GM20000 (cell line): ENCODE data around the gene PARVG.

Experiments
- DNase-seq: peaks from one replicate; pipeline ENCODE4 v3.0.0; 2012; ENCODE audit warnings: low spot score
- CTCF ChIP-seq: IDR thresholded peaks from 2 replicates; pipeline ENCODE4 v1.5.1; 2012; ENCODE audit warnings: mild to moderate bottlenecking, control low read depth; ENCODE audit errors: extremely low read depth, missing control alignments

PARVG gene

GRCh38 chr22:44209343-44209742, 28.6 kb downstream of the PARVG start:
- TF ChIP-seq CTCF = no peak
- DNase-seq = no peak

GRCh38 chr22:44210722-44211121, 30.0 kb downstream of the PARVG start:
- TF ChIP-seq CTCF = no peak
- DNase-seq = no peak

- TF ChIP-seq CTCF = no peak
- no peak for DNase-seq
Observed at GRCh38 chr22:44211256-44211945, 30.7 kb downstream of the PARVG start.

DNA sequence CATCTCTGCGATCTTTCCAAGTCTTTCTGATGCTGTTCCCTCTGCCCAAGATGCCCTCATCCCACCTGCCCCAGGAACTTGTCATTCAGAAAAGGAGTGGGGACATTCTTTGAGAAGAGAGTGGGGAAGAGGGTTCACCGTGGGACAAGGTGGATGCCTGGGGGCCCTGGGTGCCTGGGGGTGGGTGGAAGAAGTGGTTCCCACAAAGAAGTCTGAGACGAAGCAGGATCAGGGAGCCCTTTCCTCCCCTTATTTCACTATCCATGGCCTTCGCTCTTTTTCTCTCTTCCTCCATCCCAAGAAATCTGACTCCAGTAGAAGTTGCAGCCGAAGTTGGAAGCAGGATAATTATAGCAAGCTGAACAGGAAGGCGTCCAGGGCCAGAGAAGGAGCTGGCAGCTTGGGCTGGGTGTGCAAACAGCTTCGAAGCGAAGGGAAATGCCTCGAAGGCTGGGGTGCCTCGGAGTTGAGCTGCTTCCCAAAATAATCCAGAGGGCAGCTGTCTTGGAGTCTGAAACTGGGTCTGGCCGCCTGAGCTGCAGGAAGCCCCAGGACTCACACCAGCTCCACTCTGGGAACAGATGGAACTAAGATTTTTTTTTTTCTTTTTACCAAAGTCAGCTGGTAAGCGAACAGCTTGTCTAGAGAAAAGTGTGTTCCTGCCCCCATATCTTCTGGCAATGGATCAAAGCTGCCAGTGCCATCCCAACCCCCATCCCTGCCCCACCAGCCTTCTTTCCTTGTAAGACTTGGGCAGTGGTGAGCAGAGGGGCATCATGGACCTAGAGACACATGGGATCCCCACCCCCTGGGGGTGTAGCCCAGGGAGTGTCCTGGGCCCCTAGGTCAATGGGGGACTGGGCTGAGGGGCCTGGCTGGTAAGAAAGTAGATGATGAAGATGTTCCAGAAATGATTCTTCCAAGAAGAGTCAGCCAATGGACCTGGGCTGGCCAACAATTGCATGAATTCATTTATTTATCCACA, 31.5 kb downstream of the PARVG start:
- DNase-seq = no peak

DNA sequence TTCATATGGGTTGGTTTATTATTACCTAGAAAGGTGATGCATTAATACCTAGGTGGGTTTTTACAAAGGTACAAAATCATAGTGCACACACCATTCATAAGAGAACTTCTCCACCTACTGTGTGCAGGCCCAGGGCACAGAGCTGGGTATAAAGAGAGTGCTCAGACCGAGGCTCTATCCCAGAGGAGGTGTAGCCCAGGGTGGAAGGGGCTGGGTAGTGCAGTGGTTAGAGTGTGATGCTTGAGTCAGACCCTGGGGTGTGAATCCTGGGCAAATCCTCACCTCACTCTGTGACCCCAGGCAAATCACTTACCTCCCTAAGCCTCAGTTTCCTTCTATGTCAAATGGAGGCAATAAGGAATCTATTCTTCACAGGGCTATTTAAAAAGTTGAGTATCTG, 32.2 kb downstream of the PARVG start:
- no peak for DNase-seq
- TF ChIP-seq CTCF = no peak

More for the DNA sequence above, 31.5 kb downstream of the PARVG start:
- no peak for TF ChIP-seq CTCF

GRCh38 chr22:44213489-44214043, 32.8 kb downstream of the PARVG start:
- no peak for TF ChIP-seq CTCF
- DNase-seq = no peak

- no peak for TF ChIP-seq CTCF
- DNase-seq = peak; percentile 4
Observed at GRCh38 chr22:44214187-44214586, 33.5 kb downstream of the PARVG start.
